ENCODE measurements around the gene PHF14. TPM values are rescaled to one million over a fixed set of nuclear protein-coding genes. Genes with fewer than 3 reads are reported as not detected.

PHF14 gene
- total and polyA plus RNA-seq, 2 experiments from 2014 or later = 72.0 to 87.9 TPM

- TF ChIP-seq EZH2 (IDR thresholded peaks at IDR 0.05; ENCODE audit: low read depth, unreplicated experiment) (no peak), ZNF114 (CRISPR knock-in tag; IDR thresholded peaks at IDR 0.05) (no peak), POLR2AphosphoS5 (IDR thresholded peaks at IDR 0.05; ENCODE audit: low read depth) (no peak), CREB1 (CRISPR knock-in tag; IDR thresholded peaks at IDR 0.05; ENCODE audit: low read depth) (no peak), REST (IDR thresholded peaks at IDR 0.05; ENCODE audit: unreplicated experiment) (no peak), EZH2phosphoT487 (IDR thresholded peaks at IDR 0.05; ENCODE audit: unreplicated experiment) (no peak), CTCF (conservative IDR thresholded peaks at IDR 0.05; ENCODE audit: low read depth in 2 of 2) (no peak), STAT1 (IDR thresholded peaks at IDR 0.05; ENCODE audit: unreplicated experiment) (no peak), ZNF331 (CRISPR knock-in tag; IDR thresholded peaks at IDR 0.05; ENCODE audit: low read depth) (no peak), NANOG (IDR thresholded peaks at IDR 0.05; ENCODE audit: borderline replicate concordance) (no peak), ZNF462 (CRISPR knock-in tag; IDR thresholded peaks at IDR 0.05) (no peak)
- no peak overlapping the region for H3K27ac Mint-ChIP-seq
Observed at GRCh38 chr7:11021468-11021867, 47.8 kb downstream of the PHF14 start.

More at GRCh38 chr7:11021468-11021867, 47.8 kb downstream of the PHF14 start:
- H3K27me3 Mint-ChIP-seq (ENCODE audit: insufficient read depth, low read depth, poor library complexity) = no peaks in the 10 kb centered on the region
- Histone ChIP-seq H3K79me2 (replicated peaks; ENCODE audit: insufficient read depth) (peaks cover 49% of the 10 kb centered on the region), H3K4me3 (no peak overlapping the region), H3K27ac (ENCODE audit: low read depth) (no peak overlapping the region), H3K27me3 (ENCODE audit: insufficient read depth) (no peaks in the 10 kb centered on the region), H3K4me1 (ENCODE audit: insufficient read depth) (no peaks in the 10 kb centered on the region; the same call in 1 of the 2 replicates), H3K9me2 (ENCODE audit: insufficient read depth) (no peaks in the 10 kb centered on the region), H3F3A (replicated peaks; ENCODE audit: low read depth) (no peaks in the 10 kb centered on the region), H3K4me2 (no peak overlapping the region), H4K20me1 (replicated peaks; ENCODE audit: insufficient read depth) (peaks cover 4% of the 10 kb centered on the region; the same call in 1 of the 2 replicates), H2AFZ (no peak overlapping the region), H3K36me3 (ENCODE audit: insufficient read depth) (no peaks in the 10 kb centered on the region; the same call in 1 of the 2 replicates)
- H3K4me1 Mint-ChIP-seq = no peaks in the 10 kb centered on the region
- no peak overlapping the region for H3K4me3 Mint-ChIP-seq
- DNase-seq (ENCODE audit: low spot score) (no peak), ATAC-seq (no peak)
- H3K36me3 Mint-ChIP-seq (ENCODE audit: low read depth) = peaks cover 30% of the 10 kb centered on the region
- H3K9me3 Mint-ChIP-seq = no peaks in the 10 kb centered on the region; the same call in 2 of the 3 replicates
